ENCODE results near the gene METTL9.

METTL9 gene

DNA sequence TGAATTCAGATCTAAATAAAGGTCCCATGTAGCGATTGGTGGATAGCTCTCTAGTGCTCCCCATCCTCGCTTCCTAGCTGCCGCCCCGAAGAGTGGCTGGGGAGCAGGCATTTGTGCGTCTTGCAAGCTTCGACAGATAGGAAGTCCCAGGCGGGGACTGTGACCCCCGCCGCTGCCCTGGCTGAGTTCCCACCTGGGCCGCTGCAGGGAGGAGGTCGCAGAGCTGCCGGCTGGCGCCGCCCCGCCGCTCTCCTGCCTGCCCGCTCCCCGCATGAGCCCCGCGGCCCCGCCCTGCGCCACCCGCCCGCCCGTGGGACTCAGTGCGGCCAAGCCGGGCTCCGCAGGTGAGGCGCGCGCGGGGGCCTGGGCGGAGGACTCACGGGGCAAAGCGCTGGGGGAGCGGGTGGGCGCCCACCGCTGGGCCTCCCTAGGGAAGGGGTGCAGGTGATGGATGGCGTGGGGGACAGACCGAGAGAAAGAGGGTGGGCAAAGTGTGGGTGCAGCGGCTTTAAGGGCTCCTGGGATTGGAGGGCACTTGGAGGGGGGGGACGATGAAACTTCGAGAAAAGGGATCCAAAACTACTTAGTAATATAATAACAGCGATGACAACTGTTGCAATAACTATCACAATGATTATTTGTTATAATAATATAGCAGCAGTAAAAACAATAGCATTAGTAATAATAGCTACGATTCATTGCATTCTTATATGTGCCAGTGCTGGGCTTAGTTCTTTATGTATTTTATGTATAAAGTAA, 64.7 kb downstream of the METTL9 start, which contains the start of gene OTOA:
TSS of gene OTOA (plus strand) at position 80 of the 759 bp plus-strand sequence. CDS start 14,547 bp downstream, outside the sequence.
- Histone ChIP-seq H3K36me3 (ENCODE audit: low read length) (no peaks in the 10 kb centered on the region), H3K9me3 (ENCODE audit: insufficient read depth, low read length) (no peaks in the 10 kb centered on the region), H3K9ac (ENCODE audit: low read length) (no peak within 1 kb of the TSS), H3F3A (ENCODE audit: insufficient read depth) (no peaks in the 10 kb centered on the region), H3K4me3 (ENCODE audit: insufficient read depth, low read length, poor library complexity, severe bottlenecking) (no peak within 1 kb of the TSS), H3K27me3 (ENCODE audit: low read length) (no peaks in the 10 kb centered on the region), H3K4me2 (ENCODE audit: low read depth, low read length, poor library complexity, severe bottlenecking) (no peak within 1 kb of the TSS), H3K9me2 (replicated peaks; ENCODE audit: insufficient read depth, low read length) (no peaks in the 10 kb centered on the region), H4K20me1 (ENCODE audit: low read depth, low read length) (no peaks in the 10 kb centered on the region), H3K27ac (ENCODE audit: low read depth, low read length) (no peak within 1 kb of the TSS), H3K79me2 (ENCODE audit: insufficient read depth, low read length) (no peaks in the 10 kb centered on the region), H2AFZ (ENCODE audit: low read depth, low read length, severe bottlenecking) (no peak within 1 kb of the TSS)
- TF ChIP-seq, protein P1, sequence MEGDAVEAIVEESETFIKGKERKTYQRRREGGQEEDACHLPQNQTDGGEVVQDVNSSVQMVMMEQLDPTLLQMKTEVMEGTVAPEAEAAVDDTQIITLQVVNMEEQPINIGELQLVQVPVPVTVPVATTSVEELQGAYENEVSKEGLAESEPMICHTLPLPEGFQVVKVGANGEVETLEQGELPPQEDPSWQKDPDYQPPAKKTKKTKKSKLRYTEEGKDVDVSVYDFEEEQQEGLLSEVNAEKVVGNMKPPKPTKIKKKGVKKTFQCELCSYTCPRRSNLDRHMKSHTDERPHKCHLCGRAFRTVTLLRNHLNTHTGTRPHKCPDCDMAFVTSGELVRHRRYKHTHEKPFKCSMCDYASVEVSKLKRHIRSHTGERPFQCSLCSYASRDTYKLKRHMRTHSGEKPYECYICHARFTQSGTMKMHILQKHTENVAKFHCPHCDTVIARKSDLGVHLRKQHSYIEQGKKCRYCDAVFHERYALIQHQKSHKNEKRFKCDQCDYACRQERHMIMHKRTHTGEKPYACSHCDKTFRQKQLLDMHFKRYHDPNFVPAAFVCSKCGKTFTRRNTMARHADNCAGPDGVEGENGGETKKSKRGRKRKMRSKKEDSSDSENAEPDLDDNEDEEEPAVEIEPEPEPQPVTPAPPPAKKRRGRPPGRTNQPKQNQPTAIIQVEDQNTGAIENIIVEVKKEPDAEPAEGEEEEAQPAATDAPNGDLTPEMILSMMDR (IDR thresholded peaks at IDR 0.05; ENCODE audit: insufficient read depth, low read length, poor library complexity, severe bottlenecking), result no peak
- TF ChIP-seq EZH2phosphoT487 (conservative IDR thresholded peaks at IDR 0.05; ENCODE audit: low read length), result no peak

DNA sequence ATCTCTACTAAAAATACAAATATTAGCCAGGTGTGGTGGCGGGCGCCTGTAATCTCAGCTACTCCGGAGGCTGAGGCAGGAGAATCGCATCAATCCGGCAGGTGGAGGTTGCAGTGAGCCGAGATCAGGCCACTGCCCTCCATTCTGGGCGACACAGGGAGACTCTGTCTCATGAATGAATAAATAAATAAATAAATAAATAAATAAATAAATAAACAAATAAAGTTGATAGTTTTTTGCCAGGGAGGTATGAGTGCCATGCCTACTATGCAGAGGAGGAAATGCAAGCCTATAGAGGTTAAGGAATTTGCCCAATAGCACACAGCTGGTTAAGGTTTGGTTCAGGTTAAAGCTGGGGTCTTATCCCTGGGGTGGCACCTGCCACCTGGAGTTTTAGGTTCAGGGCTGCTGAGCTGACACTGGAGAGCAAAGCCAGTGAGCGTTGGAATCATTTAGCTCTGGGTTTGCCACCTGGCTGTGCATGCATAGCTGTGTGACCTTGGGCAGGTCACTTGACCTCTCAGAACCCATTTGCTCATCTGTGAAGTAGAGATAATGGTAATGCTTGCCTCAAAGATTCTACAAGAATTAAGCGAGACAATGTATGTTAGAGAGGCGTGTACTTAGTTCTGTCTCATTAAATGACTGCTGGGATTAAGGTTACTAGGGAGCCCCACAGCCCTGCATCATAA, 65.6 kb downstream of the METTL9 start:
- Histone ChIP-seq H4K20me1 (ENCODE audit: low read depth, low read length) (no peaks in the 10 kb centered on the region), H3K9me2 (replicated peaks; ENCODE audit: insufficient read depth, low read length) (no peaks in the 10 kb centered on the region), H3K4me3 (ENCODE audit: insufficient read depth, low read length, poor library complexity, severe bottlenecking) (no peak overlapping the region), H3K79me2 (ENCODE audit: insufficient read depth, low read length) (no peaks in the 10 kb centered on the region), H3K27ac (ENCODE audit: low read depth, low read length) (no peak overlapping the region), H3K4me2 (ENCODE audit: low read depth, low read length, poor library complexity, severe bottlenecking) (no peak overlapping the region), H2AFZ (ENCODE audit: low read depth, low read length, severe bottlenecking) (no peak overlapping the region), H3F3A (ENCODE audit: insufficient read depth) (no peaks in the 10 kb centered on the region), H3K27me3 (ENCODE audit: low read length) (no peaks in the 10 kb centered on the region), H3K36me3 (ENCODE audit: low read length) (no peaks in the 10 kb centered on the region), H3K9ac (ENCODE audit: low read length) (no peak overlapping the region), H3K9me3 (ENCODE audit: insufficient read depth, low read length) (no peaks in the 10 kb centered on the region)
- TF ChIP-seq, protein P1 (IDR thresholded peaks at IDR 0.05; ENCODE audit: insufficient read depth, low read length, poor library complexity, severe bottlenecking), result no peak
- no peak for TF ChIP-seq EZH2phosphoT487 (conservative IDR thresholded peaks at IDR 0.05; ENCODE audit: low read length)

DNA sequence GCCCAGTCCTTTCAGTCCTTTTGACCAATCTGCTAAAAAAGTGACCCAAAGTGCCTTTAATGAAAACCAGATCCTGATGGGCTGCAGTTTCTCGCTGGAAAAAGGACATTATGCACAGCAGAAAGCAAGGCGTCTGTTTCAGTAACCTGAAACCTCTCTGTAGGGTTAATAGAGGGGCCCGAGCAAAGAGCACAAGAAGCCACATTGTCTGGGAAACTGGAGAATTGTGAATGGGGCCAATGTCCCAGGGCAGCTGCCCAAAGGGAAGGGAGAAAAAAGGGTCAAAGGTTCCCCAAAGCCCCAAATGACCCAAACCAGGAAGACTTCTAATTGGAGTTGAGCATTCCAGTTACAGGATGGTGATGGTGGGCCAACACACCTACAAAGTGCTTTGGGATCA, 67.4 kb downstream of the METTL9 start:
- H2AFZ ChIP-seq (ENCODE audit: low read depth, low read length, severe bottlenecking), result no peak overlapping the region

More for the DNA sequence above, 67.4 kb downstream of the METTL9 start:
- Histone ChIP-seq H4K20me1 (ENCODE audit: low read depth, low read length) (no peaks in the 10 kb centered on the region), H3K9me3 (ENCODE audit: insufficient read depth, low read length) (no peaks in the 10 kb centered on the region), H3K9ac (ENCODE audit: low read length) (no peak overlapping the region), H3K27me3 (ENCODE audit: low read length) (no peaks in the 10 kb centered on the region), H3F3A (ENCODE audit: insufficient read depth) (no peaks in the 10 kb centered on the region), H3K36me3 (ENCODE audit: low read length) (no peaks in the 10 kb centered on the region), H3K27ac (ENCODE audit: low read depth, low read length) (no peak overlapping the region), H3K4me3 (ENCODE audit: insufficient read depth, low read length, poor library complexity, severe bottlenecking) (no peak overlapping the region), H3K4me2 (ENCODE audit: low read depth, low read length, poor library complexity, severe bottlenecking) (no peak overlapping the region), H3K9me2 (replicated peaks; ENCODE audit: insufficient read depth, low read length) (no peaks in the 10 kb centered on the region), H3K79me2 (ENCODE audit: insufficient read depth, low read length) (no peaks in the 10 kb centered on the region)
- TF ChIP-seq EZH2phosphoT487 (conservative IDR thresholded peaks at IDR 0.05; ENCODE audit: low read length), result no peak
- TF ChIP-seq, protein P1 (IDR thresholded peaks at IDR 0.05; ENCODE audit: insufficient read depth, low read length, poor library complexity, severe bottlenecking), result no peak
